Endometrial microvascular endothelial cells (primary cell): ENCODE measurements around the gene RPS24. TPM values are rescaled to one million over a fixed set of nuclear protein-coding genes. Genes with fewer than 3 reads are reported as not detected.
"Not testable (repeated sequence)": the region's sequence is repeated elsewhere in the genome, so short reads cannot be mapped to it uniquely, and the experiment has no call there.

Experiments
- in situ Hi-C: cut with HindIII; loops from 2 replicates; pipeline ENCODE4 v1.10.0; 2017; ENCODE audit warnings: low sequenced_read_pairs, low pct_unique_long_range_greater_than_20kb; ENCODE audit errors: inconsistent ontology term
- total RNA-seq: library from RNA; depleted of rRNA; stranded (reverse); fragments of >200 nt; gene quantifications from one replicate; pipeline ENCODE4 v1.2.3, GENCODE V29; 2015; ENCODE audit errors: inconsistent ontology term

Gene RPS24
- total RNA-seq: 1,858 TPM

DNA sequence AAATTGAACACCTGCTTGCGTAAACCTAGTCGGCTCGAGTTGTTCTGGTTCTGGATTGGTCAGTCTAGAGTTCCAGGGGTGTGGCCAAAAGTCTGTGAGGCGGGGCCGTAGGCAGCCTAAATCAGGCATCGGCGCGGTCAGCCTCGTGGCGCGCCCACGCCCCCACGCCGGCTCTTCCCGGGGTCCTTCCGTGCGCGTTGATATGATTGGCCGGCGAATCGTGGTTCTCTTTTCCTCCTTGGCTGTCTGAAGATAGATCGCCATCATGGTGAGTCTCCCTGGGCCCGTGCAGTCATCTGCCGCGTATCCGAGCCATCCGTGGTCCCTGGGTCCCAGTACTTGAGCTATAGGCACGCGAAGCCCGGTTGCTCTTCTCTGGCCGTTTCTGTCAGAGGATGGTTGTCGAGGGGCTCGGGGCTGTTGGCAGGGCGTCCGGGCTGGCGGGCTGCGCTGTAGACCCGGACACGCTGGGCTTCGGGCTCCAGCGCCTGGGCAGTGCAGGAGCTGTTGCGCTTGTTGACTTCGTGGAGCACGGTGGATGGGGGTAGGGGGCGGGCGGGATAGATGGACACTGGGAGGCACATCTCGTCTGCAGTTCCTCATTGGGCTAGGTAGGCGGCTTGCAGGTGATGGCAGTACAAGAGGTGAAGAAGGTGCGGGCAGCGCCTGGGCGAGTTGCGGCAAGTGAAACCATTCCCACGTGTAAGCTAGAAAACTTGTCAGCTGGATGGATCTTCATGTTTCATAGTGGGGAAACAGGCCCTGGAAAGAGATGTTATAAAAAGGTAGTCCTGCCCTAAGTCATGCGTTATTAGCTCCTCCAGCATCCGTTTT lies at the start of gene RPS24:
TSS of gene RPS24 (plus strand) at position 227 of the 834 bp plus-strand sequence. CDS start at position 266, 39 bp downstream.
- in situ Hi-C loops: loop anchor here (25.0 kb wide), 1 partner anchor 278 kb away; no protein-coding TSS in a partner anchor

DNA sequence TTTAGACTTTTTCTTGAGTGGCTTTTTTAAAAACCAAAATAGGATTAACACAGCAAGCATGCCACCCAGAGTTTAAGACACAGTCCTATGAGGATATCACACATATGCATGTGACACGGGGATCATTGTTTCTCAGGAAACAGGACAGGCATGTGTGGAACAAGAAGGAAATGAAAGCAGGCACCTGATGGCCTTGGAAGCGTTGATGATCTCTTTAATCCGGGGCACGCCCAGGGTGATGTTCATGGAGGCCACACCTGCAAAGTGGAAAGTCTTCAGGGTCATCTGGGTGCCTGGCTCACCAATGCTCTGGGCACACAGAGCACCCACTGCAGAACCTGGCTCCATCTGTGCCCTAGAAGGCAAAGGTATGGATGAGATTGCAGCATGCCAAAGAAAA lies 48.7 kb upstream of the RPS24 start:
- in situ Hi-C loops: no loop called here

DNA sequence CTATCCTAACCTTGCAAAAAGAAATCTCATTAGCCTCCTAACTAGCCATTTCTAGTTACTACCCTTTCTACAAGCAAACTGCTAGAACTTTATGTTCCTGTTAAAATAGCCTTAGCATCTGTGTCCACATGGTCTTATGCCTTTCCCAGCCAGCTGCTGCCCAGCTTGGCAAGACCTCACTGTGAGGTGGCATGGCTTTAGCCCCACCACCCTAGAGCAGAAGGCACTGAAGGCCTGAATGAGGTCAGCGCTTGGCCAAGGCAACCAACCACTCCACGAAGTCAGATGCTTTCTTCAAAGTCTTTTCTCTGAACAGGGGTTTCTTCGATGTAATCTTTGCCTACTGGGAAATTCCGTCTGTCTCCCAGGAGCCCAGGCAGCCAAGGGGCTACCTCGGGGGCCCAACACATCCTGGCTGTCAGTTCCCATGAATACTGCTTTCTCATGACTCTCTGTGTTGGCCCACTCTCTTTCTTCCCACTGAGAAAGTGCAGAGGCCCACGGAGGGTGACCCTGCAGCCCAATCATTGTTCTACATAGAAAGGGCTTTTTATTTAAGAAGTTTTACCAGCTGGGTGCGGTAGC lies 45.9 kb upstream of the RPS24 start:
- in situ Hi-C loops: no loop called here

DNA sequence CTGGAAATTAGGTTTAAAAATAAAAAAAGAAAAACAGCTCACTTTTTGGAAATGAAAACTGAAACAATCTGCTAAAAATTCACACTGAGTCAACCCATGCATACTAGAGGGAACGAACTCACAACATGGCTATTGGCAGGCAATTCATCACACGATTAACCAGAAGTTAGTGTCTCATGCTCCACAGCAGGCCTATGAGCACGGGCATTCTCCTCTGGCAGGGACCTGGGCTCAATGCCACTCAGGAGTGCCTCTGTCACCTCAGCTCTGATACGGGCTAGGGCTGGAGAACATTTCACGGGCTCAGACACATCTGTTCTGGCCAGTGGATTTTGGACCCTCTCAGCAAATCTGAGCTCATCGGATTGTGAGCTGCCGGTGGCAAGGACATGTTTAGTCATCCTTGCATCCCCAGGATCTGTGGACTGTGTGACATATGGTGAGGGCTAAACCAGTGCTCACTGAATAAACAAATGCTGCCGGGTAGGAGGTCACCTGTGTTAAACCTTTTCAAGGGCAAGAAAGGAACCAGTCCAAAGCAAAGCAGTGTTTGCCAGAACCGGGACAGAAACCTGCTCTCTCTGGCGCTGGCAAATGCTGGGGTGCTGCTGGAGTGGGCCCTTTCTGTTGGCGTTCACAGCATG lies 44.5 kb upstream of the RPS24 start:
- in situ Hi-C loops: no loop called here

DNA sequence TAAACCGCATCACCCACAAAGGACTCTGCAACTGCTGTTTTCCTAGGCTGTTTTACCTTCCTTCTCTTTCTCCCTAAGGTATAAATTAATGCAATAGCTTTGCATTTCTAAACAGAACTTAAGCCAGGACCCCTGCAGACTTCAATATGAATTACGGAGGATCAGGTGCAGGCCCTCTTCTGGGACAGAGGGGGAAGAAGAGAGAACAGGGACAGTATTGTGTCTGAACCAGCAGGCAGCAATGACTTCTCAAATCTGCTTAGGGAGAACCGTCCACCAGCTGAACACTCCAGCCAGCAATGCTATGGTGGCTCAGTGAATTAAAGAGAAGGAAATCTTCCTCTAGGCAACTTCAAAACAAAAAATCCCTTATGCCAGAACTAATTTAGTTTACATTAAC lies 40.0 kb upstream of the RPS24 start:
- in situ Hi-C loops: no loop called here

DNA sequence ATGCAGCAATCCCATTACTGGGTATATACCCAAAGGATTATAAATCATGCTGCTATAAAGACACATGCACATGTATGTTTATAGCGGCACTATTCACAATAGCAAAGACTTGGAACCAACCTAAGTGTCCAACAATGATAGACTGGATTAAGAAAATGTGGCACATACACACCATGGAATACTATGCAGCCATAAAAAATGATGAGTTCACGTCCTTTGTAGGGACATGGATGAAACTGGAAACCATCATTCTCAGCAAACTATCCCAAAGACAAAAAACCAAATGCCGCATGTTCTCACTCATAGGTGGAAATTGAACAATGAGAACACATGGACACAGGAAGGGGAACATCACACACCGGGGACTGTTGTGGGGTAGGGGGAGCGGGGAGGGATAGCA lies 34.9 kb upstream of the RPS24 start:
- in situ Hi-C loops: not testable (repeated sequence)

DNA sequence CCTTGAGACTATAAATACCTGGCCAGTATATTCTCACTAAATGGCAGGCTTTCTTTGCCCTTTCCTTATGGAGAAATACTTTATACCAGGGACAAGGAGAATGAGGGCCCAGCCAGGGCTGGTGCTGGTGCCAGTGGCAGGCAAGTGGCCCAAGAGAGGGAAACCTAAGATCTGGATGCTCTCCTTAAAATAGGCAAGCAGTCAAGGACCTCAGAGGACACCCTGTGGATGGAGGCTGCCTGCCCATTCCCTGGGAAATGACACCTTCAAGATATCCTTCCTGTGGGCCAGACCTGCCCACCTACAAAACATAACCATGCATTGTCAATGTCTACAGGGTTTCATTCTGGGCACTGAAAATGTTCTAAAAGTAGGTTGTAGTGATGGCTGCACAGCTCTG lies 33.5 kb upstream of the RPS24 start:
- in situ Hi-C loops: no loop called here

DNA sequence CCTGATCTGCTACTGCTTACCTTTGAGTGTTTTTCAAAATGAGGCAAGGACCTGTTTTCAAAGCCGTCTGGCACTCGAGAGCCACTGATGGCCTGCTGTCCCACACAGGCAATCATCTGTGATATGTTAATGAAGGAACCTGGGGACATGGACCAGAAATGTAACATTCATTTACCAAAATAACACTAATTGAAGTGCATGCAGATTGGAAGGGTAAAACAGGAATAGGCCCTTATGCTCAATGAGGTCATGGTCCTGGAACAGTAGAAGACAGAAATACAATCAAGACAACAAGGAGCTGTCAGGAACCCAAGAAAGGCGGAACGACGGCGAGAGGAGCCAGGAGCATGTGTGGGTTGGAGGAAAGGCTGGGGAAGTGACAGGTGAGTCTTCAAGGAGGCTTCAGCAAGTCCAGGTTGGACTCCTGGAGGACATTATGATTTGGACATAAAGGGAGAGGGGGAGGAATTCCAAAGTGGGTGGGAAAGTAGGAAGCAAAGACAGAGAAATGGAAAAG lies 32.6 kb upstream of the RPS24 start:
- in situ Hi-C loops: no loop called here

DNA sequence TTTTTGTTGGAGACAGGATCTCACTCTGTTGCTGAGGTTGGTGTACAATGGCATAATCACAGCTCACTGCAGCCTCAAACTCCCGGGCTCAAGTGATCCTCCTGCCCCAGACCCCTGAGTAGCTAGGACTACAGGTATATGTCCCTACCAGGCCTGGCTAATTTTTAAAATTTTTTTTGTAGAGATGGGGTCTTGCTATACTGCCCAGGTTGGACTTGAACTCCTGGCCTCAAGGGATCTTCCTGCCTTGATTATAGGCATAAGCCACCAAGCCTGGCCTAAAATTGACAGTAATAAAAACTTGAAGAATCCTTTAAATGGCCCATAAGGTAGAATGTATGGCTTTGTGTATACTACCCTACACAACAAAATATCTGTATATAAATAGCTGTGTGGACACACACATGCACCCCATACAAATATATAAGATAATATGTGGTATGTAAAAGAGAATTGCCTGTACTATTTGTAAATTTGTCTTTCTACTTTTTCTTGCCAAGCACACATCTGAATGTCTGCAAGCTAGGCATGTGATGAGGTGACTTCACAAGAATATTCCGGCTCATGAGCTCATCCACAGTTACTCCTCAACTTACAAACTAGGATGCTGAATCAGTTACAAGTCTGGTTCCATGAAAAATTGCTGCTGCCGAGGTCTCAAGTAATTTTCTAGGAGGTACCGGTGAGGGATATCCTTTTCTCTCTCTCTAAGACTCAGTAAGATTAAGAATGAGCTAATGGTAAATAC lies 30.9 kb upstream of the RPS24 start:
- in situ Hi-C loops: no loop called here

DNA sequence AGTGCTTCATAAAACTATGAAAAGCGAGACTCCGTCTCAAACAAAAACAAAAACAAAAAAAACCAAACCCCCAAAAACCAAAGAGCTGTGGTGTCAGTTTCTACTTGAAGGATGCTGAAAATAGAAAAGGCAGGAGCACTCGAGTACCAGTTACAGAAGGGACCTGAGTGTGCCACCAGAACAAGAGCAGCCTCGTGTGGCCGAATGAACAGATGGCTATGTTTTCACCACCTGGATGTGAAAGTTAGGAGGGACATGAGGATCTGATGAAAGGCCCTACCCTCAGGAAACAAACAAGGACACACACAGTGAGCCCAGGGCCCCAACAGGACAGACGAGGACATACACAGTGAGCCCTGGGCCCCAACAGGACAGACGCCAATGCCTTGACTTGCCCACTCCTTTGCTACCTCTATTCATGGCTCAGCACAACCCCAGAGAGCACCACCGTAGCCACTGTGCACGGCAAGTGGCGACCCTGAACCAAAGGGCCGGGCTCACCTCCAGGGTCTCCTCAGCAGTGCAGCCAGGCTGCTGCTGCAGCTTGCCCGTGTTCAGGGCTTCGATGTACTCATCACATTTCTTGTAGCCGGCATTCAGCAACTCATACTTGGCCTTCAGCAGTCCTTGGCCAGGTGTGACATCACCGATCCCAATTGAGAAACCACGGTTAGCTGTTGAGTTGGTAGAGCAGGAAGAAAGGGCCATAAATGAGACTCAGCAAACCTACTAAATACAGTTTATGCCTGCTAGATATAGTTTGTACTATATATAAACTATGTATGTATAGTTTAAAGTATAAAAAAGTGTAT lies 29.2 kb upstream of the RPS24 start:
- in situ Hi-C loops: no loop called here

DNA sequence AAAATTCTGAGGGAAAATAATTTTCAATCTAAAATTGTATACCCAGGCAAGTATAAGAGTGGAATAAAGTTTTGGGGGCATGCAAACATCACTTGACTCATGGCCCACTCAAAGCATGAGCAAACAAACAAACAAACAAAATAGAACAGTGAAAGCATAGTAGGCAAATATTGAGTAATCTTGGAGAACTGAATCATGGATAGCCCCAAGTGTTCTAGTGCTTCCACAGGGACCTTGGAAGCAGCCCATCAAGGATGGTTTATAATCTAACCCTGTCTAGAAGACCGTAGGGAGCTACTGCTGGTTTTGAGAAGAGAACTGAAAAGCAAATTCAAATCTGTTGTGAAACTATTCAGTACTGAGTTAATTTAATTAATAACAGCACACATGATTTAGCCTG lies 26.5 kb upstream of the RPS24 start:
- in situ Hi-C loops: no loop called here

DNA sequence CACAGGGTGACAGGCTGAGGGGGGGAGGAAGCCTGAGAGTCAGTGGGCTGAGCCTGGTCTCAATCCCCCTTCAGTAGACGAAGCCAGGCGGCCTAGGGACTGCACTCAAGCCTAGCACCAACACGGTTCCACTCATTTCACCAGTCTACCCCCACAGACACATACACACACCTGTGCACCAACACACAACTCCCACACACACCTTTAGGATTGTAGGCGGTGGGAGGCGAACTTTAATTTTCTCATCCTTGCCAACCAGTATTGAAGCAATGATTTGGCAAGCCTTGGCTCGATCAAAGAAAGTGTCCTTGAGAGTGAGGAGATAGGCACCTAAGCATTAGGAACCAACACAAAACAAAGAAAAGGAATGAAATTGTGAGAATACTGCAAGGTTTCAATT lies 24.0 kb upstream of the RPS24 start:
- in situ Hi-C loops: no loop called here

DNA sequence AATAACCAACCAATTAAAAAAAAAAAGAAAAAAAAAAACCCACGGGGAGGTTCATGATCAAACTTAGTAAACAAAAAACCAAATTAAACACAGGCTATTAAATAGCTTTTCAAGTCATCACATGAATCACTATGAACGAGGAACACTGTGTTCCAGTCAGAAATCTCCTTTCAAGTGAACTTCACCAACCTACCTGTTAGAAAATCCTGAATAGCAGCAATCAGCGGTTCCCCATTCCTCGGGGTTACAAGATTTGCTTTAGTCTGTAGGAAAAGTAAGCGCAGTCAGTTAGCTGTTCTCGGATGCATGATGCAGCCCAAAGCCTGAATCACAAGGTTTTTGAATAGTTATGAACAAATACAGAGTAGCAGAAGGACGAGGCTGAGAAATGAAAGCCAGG lies 23.4 kb upstream of the RPS24 start:
- in situ Hi-C loops: no loop called here

DNA sequence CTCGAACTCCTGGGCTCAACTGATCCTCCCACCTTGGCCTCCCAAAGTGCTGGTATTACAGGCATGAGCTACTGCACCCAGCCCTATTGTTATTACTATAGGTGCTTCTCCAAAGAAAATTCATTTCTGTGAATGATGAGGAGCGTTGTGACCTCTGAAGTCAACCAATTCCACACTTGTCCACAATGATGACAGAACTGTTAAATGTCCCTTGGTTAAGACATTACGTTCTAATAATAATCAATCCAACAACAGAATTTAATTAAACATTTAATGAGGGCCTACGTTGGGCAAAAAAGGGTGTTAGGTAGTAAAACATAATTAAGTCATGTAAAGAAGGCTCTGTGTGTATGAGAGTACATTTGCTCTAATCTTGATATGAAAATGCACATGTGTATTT lies 22.6 kb upstream of the RPS24 start:
- in situ Hi-C loops: no loop called here

DNA sequence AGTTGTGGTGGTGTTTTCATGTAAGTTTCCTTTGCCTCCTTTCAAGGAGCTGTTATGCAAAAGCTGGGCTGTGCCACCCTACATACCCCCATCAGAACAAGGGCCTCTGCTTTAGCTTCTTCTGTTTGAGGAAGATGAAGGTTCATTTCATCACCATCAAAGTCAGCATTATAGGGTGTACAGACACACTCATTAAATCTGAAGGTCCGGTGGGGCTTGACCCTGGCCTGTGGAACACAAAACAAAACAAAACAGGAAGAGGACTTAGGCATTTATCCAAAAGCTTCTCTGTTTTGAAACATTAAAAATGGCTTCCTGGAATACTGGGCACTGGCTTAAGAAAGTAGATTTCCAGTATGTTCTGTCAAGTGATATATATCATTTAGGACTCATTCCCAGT lies 20.1 kb upstream of the RPS24 start:
- in situ Hi-C loops: no loop called here

DNA sequence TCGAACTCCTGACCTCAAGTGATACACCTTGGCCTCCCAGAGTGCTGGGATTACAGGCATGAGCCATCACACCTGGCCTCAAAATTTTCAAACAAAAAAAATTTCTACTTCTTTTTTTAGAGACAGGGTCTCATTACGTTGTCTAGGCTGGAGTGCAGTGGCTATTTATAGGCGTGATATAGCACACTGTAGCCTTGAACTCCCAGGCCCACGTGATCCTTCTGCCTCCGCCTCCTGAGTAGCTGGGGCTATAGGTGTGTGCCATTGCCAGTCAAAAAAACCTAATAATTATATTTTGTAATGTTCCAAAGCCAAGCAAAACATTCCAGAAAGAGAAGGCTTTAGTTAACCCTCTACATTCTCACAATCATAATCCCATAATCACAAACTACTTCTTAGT lies 18.1 kb upstream of the RPS24 start:
- in situ Hi-C loops: no loop called here

DNA sequence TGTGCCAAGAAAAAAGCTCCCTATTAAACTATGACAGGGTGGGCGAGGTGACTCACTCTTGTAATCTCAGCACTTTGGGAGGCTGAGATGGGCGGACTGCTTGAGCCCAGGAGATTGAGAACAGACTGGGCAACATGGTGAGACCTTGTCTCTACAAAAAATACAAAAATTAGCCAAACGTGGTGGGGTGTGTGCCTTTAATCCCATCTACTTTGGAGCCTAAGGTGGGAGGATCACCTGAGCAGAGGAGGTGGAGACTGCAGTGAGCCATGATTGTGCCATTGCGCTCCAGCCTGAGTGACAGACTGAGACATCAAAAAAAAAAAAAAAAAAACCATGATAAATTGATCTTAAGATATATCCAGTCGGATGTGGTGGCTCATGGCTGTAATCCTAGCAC lies 15.8 kb upstream of the RPS24 start:
- in situ Hi-C loops: no loop called here

DNA sequence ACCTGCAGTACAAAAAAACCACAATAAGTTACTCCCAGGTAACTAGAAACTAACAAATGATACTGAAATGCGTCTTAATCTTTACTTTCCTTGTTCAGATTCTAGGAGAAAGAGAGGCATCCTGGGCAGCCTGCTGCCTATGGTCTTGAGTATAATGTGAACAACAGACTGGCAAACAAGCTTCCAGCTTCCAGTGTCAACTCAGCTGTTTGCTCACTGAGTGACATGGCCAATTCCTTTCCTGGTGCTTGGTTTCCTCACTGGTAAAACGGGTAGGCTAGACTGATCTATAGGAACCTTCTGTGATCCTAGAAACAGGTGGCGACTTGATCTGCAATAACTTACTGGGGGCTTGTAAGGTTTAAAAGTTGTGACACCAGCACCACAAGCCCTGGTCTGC lies 14.4 kb upstream of the RPS24 start:
- in situ Hi-C loops: no loop called here
